HEK293 (cell line): ENCODE measurements around the gene NCK1.
A peak's percentile ranks its signal among the peaks of the same experiment; 100 is the strongest.

Experiments
- CTCF ChIA-PET: fragments of 350-600 bp; formaldehyde crosslinking; extraction: SDS; loops from one replicate; lab custom pipeline; 2021; ENCODE audit warnings: antibody characterized with exemption; lab: Yijun Ruan, JAX
- POLR2A ChIA-PET: fragments of 300-600 bp; formaldehyde crosslinking; extraction: SDS; loops from one replicate; lab custom pipeline; 2020; ENCODE audit warnings: antibody characterized with exemption, inconsistent platforms; lab: Yijun Ruan, JAX
- H3K27ac ChIP-seq: fragments of 200-500 bp; sonication (Bioruptor generic); 2 replicates; pipeline ENCODE4 v1.5.1; 2014; ENCODE audit warnings: low read depth, low read length, control low read depth, inconsistent platforms; ENCODE audit errors: extremely low read depth
- H3K36me3 ChIP-seq, 2 experiments: fragments of 200-500 bp in 1 of 2; sonication (Bioruptor generic) in 1 of 2; 1 replicate in 1 of 2; 2 replicates in 1 of 2; pipeline ENCODE4 v1.5.1; 2014 to 2017; ENCODE audit warnings: inconsistent platforms in 2 of 2, low read length in 2 of 2; ENCODE audit not compliant: control insufficient read depth in 2 of 2, insufficient read depth in 1 of 2
- H3K4me1 ChIP-seq: fragments of 200-500 bp; sonication (Bioruptor generic); 2 replicates; pipeline ENCODE4 v1.5.1; 2014; ENCODE audit warnings: mild to moderate bottlenecking, low read length, inconsistent platforms; ENCODE audit not compliant: control insufficient read depth, insufficient read depth
- H3K4me3 ChIP-seq: 2 replicates; pipeline ENCODE4 v1.5.1; 2011; ENCODE audit warnings: low read depth, mild to moderate bottlenecking, control low read depth, low read length, moderate library complexity
- H3K9me3 ChIP-seq: fragments of 200-500 bp; sonication (Bioruptor generic); 2 replicates; pipeline ENCODE4 v1.5.1; 2014; ENCODE audit warnings: low read depth, low read length, inconsistent platforms; ENCODE audit not compliant: control insufficient read depth, insufficient read depth
- ATF2 ChIP-seq: fragments of 450-650 bp; formaldehyde crosslinking; IDR thresholded peaks from 2 replicates; pipeline ENCODE4 v1.5.1; 2016; ENCODE audit warnings: missing biosample characterization, missing genetic modification characterization, low read depth
- GLI4 ChIP-seq: fragments of 450-650 bp; formaldehyde crosslinking; IDR thresholded peaks from 2 replicates; pipeline ENCODE4 v1.5.1; 2016; ENCODE audit warnings: missing biosample characterization, missing genetic modification characterization
- GLIS1 ChIP-seq: fragments of 450-650 bp; formaldehyde crosslinking; IDR thresholded peaks from 2 replicates; pipeline ENCODE4 v1.5.1; 2016; ENCODE audit warnings: missing biosample characterization, missing genetic modification characterization
- IKZF3 ChIP-seq: fragments of 450-650 bp; IDR thresholded peaks from 2 replicates; pipeline ENCODE4 v1.5.0; 2018; ENCODE audit warnings: missing biosample characterization, mild to moderate bottlenecking, missing genetic modification characterization, moderate library complexity
- MEIS1 ChIP-seq: sonication (generic); formaldehyde crosslinking; IDR thresholded peaks from 2 replicates; pipeline ENCODE4 v1.8.1; 2022; ENCODE audit warnings: missing genetic modification reagents, mild to moderate bottlenecking, borderline replicate concordance
- MZF1 ChIP-seq: fragments of 450-650 bp; formaldehyde crosslinking; IDR thresholded peaks from 2 replicates; pipeline ENCODE4 v1.5.1; 2017; ENCODE audit warnings: missing biosample characterization, missing genetic modification characterization, borderline replicate concordance
- SALL2 ChIP-seq: fragments of 450-650 bp; formaldehyde crosslinking; IDR thresholded peaks from 2 replicates; pipeline ENCODE4 v1.5.0; 2017; ENCODE audit warnings: missing biosample characterization, mild to moderate bottlenecking, missing genetic modification characterization, borderline replicate concordance
- TRIM28 ChIP-seq: IDR thresholded peaks from 2 replicates; pipeline ENCODE4 v1.6.1; 2011; ENCODE audit warnings: low read length, control low read depth, borderline replicate concordance
- ZBTB20 ChIP-seq: fragments of 450-650 bp; formaldehyde crosslinking; IDR thresholded peaks from 2 replicates; pipeline ENCODE4 v1.5.1; 2016; ENCODE audit warnings: missing biosample characterization, missing genetic modification characterization
- ZIC2 ChIP-seq: fragments of 450-650 bp; formaldehyde crosslinking; IDR thresholded peaks from 2 replicates; pipeline ENCODE4 v1.5.1; 2016; ENCODE audit warnings: missing biosample characterization, missing genetic modification characterization
- ZNF2 ChIP-seq: fragments of 450-650 bp; formaldehyde crosslinking; IDR thresholded peaks from 2 replicates; pipeline ENCODE4 v1.5.1; 2016; ENCODE audit warnings: missing biosample characterization, missing genetic modification characterization
- ZNF24 ChIP-seq: fragments of 450-650 bp; formaldehyde crosslinking; IDR thresholded peaks from 2 replicates; pipeline ENCODE4 v1.5.1; 2016; ENCODE audit warnings: missing biosample characterization, missing genetic modification characterization
- ZNF529 ChIP-seq: fragments of 450-650 bp; formaldehyde crosslinking; IDR thresholded peaks from 2 replicates; pipeline ENCODE4 v1.5.1; 2017; ENCODE audit warnings: missing genetic modification characterization, missing biosample characterization; ENCODE audit not compliant: insufficient replicate concordance
- ZNF558 ChIP-seq: fragments of 450-650 bp; formaldehyde crosslinking; IDR thresholded peaks from 2 replicates; pipeline ENCODE4 v1.5.1; 2016; ENCODE audit warnings: missing biosample characterization, missing genetic modification characterization
- ZNF571 ChIP-seq: fragments of 450-650 bp; formaldehyde crosslinking; IDR thresholded peaks from 2 replicates; pipeline ENCODE4 v1.5.0; 2017; ENCODE audit warnings: missing biosample characterization, missing genetic modification characterization
- ZNF626 ChIP-seq: fragments of 450-650 bp; sonication (Bioruptor Pico); formaldehyde crosslinking; IDR thresholded peaks from 2 replicates; pipeline ENCODE4 v1.5.1; 2018; ENCODE audit warnings: missing biosample characterization, missing genetic modification characterization, inconsistent platforms
- ZNF645 ChIP-seq: fragments of 450-650 bp; formaldehyde crosslinking; IDR thresholded peaks from 2 replicates; pipeline ENCODE4; 2016; ENCODE audit warnings: missing biosample characterization, missing genetic modification characterization
- ZXDB ChIP-seq: fragments of 450-650 bp; formaldehyde crosslinking; IDR thresholded peaks from 2 replicates; pipeline ENCODE4 v1.5.1; 2016; ENCODE audit warnings: missing biosample characterization, missing genetic modification characterization
- TF ChIP-seq, protein P1 (sequence below): fragments of 450-650 bp; formaldehyde crosslinking; IDR thresholded peaks from 2 replicates; pipeline ENCODE4 v1.5.1; 2016; ENCODE audit warnings: missing biosample characterization, missing genetic modification characterization
- TF ChIP-seq, protein P2 (sequence below): fragments of 450-650 bp; formaldehyde crosslinking; IDR thresholded peaks from 2 replicates; pipeline ENCODE4 v1.5.1; 2016; ENCODE audit warnings: missing biosample characterization, missing genetic modification characterization, borderline replicate concordance
- TF ChIP-seq, protein P3 (sequence below): fragments of 450-650 bp; formaldehyde crosslinking; IDR thresholded peaks from 2 replicates; pipeline ENCODE4 v1.5.1; 2016; ENCODE audit warnings: missing biosample characterization, missing genetic modification characterization

NCK1 gene

DNA sequence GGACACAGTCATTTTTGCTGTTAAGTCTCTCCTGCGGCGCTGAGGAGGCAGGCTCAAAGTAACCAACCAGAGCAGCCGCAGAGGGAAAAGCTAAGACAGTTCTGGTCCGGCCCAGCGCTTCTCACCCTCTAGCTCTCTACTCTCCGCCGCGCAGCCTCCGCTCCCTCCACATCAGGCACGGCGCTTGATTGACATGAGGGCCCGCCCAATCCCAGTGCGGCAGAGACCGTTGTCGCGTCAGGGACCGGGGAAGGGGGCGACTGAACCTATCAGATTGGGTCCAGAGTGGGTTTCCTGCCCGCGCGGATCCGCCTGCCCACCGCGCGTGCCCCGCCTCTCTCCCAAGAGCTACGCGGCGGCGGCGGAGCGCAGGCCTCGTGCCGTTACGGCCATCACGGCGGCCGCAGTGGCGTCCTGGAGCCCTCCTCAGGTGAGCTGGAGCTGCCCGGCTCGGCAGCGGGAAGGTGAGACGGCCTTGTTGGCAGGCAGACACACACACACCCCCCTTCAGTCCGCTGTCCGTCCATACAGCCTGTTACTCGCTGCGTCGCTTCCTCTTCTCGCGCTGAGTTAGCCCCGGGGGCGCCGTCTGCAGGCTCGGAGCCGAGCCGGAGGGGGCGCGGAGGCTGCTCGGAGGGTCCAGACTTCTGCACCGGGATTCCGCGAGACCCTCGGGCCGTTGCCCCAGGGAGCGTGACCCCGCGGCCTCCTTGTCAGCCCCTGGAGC lies at the start of gene NCK1:
TSS of gene NCK1 (plus strand) at position 319 of the 727 bp plus-strand sequence. CDS start 65,794 bp downstream, outside the sequence.
- Histone ChIP-seq H3K27ac (peak within 1 kb of the TSS; percentile 76), H3K36me3 (peaks cover 0 to under 1% of the 10 kb centered on the region in 2 experiments; a peak in 2 of 3 replicates), H3K9me3 (no peaks in the 10 kb centered on the region), H3K4me3 (peak within 1 kb of the TSS; percentile 91), H3K4me1 (no peaks in the 10 kb centered on the region; the same call in 1 of the 2 replicates)
- ChIA-PET CTCF (interaction anchor here (0.5 to 1.3 kb wide), 5 partner anchors 8 to 502 kb away, joined by 3 to 5 read pairs (median 3); no protein-coding TSS in a partner anchor), POLR2A (interaction anchor here (0.5 to 2.7 kb wide), 16 partner anchors 10 to 791 kb away, joined by 3 to 41 read pairs (median 3); partner anchors contain the start of genes MSL2 and STAG1)
- TF ChIP-seq ZXDB (peak; percentile 81), ZNF626 (tag by site-specific recombination) (no peak), ZNF558 (tag by site-specific recombination) (no peak), ZBTB20 (tag by site-specific recombination) (peak; percentile 43; the same call in 1 of the 2 replicates), ZNF645 (no peak), IKZF3 (tag by site-specific recombination) (no peak), GLIS1 (0 out of 2 replicates have a peak, but pooled peaks have one; percentile 28), GLI4 (tag by site-specific recombination) (no peak), MZF1 (tag by site-specific recombination) (no peak), MEIS1 (CRISPR knock-in tag) (no peak), TRIM28 (peak; percentile 42; the same call in 1 of the 2 replicates), ZIC2 (peak; percentile 48), SALL2 (tag by site-specific recombination) (no peak), ATF2 (tag by site-specific recombination) (no peak), ZNF24 (tag by site-specific recombination) (no peak), ZNF529 (tag by site-specific recombination) (no peak), ZNF2 (0 out of 2 replicates have a peak, but pooled peaks have one; percentile 61), ZNF571 (tag by site-specific recombination) (no peak)
- TF ChIP-seq, protein P1, sequence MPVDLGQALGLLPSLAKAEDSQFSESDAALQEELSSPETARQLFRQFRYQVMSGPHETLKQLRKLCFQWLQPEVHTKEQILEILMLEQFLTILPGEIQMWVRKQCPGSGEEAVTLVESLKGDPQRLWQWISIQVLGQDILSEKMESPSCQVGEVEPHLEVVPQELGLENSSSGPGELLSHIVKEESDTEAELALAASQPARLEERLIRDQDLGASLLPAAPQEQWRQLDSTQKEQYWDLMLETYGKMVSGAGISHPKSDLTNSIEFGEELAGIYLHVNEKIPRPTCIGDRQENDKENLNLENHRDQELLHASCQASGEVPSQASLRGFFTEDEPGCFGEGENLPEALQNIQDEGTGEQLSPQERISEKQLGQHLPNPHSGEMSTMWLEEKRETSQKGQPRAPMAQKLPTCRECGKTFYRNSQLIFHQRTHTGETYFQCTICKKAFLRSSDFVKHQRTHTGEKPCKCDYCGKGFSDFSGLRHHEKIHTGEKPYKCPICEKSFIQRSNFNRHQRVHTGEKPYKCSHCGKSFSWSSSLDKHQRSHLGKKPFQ: no peak
- TF ChIP-seq, protein P2, sequence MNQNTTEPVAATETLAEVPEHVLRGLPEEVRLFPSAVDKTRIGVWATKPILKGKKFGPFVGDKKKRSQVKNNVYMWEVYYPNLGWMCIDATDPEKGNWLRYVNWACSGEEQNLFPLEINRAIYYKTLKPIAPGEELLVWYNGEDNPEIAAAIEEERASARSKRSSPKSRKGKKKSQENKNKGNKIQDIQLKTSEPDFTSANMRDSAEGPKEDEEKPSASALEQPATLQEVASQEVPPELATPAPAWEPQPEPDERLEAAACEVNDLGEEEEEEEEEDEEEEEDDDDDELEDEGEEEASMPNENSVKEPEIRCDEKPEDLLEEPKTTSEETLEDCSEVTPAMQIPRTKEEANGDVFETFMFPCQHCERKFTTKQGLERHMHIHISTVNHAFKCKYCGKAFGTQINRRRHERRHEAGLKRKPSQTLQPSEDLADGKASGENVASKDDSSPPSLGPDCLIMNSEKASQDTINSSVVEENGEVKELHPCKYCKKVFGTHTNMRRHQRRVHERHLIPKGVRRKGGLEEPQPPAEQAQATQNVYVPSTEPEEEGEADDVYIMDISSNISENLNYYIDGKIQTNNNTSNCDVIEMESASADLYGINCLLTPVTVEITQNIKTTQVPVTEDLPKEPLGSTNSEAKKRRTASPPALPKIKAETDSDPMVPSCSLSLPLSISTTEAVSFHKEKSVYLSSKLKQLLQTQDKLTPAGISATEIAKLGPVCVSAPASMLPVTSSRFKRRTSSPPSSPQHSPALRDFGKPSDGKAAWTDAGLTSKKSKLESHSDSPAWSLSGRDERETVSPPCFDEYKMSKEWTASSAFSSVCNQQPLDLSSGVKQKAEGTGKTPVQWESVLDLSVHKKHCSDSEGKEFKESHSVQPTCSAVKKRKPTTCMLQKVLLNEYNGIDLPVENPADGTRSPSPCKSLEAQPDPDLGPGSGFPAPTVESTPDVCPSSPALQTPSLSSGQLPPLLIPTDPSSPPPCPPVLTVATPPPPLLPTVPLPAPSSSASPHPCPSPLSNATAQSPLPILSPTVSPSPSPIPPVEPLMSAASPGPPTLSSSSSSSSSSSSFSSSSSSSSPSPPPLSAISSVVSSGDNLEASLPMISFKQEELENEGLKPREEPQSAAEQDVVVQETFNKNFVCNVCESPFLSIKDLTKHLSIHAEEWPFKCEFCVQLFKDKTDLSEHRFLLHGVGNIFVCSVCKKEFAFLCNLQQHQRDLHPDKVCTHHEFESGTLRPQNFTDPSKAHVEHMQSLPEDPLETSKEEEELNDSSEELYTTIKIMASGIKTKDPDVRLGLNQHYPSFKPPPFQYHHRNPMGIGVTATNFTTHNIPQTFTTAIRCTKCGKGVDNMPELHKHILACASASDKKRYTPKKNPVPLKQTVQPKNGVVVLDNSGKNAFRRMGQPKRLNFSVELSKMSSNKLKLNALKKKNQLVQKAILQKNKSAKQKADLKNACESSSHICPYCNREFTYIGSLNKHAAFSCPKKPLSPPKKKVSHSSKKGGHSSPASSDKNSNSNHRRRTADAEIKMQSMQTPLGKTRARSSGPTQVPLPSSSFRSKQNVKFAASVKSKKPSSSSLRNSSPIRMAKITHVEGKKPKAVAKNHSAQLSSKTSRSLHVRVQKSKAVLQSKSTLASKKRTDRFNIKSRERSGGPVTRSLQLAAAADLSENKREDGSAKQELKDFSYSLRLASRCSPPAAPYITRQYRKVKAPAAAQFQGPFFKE (tag by site-specific recombination): no peak
- TF ChIP-seq, protein P3, sequence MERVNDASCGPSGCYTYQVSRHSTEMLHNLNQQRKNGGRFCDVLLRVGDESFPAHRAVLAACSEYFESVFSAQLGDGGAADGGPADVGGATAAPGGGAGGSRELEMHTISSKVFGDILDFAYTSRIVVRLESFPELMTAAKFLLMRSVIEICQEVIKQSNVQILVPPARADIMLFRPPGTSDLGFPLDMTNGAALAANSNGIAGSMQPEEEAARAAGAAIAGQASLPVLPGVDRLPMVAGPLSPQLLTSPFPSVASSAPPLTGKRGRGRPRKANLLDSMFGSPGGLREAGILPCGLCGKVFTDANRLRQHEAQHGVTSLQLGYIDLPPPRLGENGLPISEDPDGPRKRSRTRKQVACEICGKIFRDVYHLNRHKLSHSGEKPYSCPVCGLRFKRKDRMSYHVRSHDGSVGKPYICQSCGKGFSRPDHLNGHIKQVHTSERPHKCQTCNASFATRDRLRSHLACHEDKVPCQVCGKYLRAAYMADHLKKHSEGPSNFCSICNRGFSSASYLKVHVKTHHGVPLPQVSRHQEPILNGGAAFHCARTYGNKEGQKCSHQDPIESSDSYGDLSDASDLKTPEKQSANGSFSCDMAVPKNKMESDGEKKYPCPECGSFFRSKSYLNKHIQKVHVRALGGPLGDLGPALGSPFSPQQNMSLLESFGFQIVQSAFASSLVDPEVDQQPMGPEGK (tag by site-specific recombination): peak; percentile 25; the same call in 1 of the 2 replicates
